Vagina (tissue), 2 donors: Measurements from ENCODE around the gene DNMBP. TPM values are rescaled to one million over a fixed set of nuclear protein-coding genes. Genes with fewer than 3 reads are reported as not detected.

Experiments
- DNase-seq, 2 donors: peaks; one replicate each; pipeline ENCODE4 v3.0.0-alpha.2; 2017; ENCODE audit errors: extremely low spot score in 2 of 2
- H3K27ac ChIP-seq: fragments of 200-600 bp; sonication (generic); one replicate; pipeline ENCODE4 v1.5.1; 2019
- H3K27me3 ChIP-seq: fragments of 200-600 bp; sonication (generic); one replicate; pipeline ENCODE4 v1.5.1; 2019
- H3K36me3 ChIP-seq, 2 donors: fragments of 200-600 bp; sonication (generic); one replicate each; pipeline ENCODE4 v1.5.1; 2017 to 2019
- H3K4me1 ChIP-seq: fragments of 200-600 bp; sonication (generic); one replicate; pipeline ENCODE4 v1.5.1; 2019
- H3K4me3 ChIP-seq, 2 donors: fragments of 200-600 bp; sonication (generic); 1 replicate in 1 of 2; 2 replicates in 1 of 2; pipeline ENCODE4 v1.5.1; 2016 to 2019
- H3K9me3 ChIP-seq: fragments of 200-600 bp; sonication (generic); one replicate; pipeline ENCODE4 v1.5.1; 2019
- CTCF ChIP-seq, 3 experiments: fragments of 450-650 bp in 2 of 3; fragments of 200-600 bp in 1 of 3; sonication (generic) in 1 of 3; IDR thresholded peaks; one replicate each; pipeline ENCODE4 v1.5.1; 2017 to 2019; ENCODE audit warnings: antibody characterized with exemption in 3 of 3, mild to moderate bottlenecking in 2 of 3, moderate library complexity in 2 of 3
- POLR2A ChIP-seq, 2 donors: fragments of 450-650 bp; IDR thresholded peaks; one replicate each; pipeline ENCODE4 v1.6.1; 2017; ENCODE audit warnings: antibody characterized with exemption in 2 of 2, mild to moderate bottlenecking in 2 of 2, moderate library complexity in 2 of 2
- POLR2AphosphoS5 ChIP-seq, 2 donors: sonication (generic); formaldehyde crosslinking; IDR thresholded peaks; one replicate each; pipeline ENCODE4 v1.9.0; 2017; ENCODE audit warnings: antibody characterized with exemption in 2 of 2, mild to moderate bottlenecking in 2 of 2, low read depth in 1 of 2; ENCODE audit not compliant: insufficient read depth in 1 of 2
- intact Hi-C: fragments of 100-400 bp; cut with DNase I; formaldehyde crosslinking; loops from one replicate; pipeline ENCODE4 v1.15.1; 2023
- total RNA-seq: library from RNA; depleted of rRNA; stranded (reverse); fragments of >200 nt; gene quantifications from one replicate; pipeline ENCODE4 v1.2.3, GENCODE V29; 2016

Gene DNMBP
- total RNA-seq, 1 donor from 2014 or later = 31.9 TPM

- peak overlapping the region; percentile 48 for H3K27ac ChIP-seq
- DNase-seq = no peak
- H3K4me3 ChIP-seq = no peak overlapping the region
Observed at GRCh38 chr10:99930731-99931550, 78.8 kb downstream of the DNMBP start.

GRCh38 chr10:99929360-99929759 lies 80.4 kb downstream of the DNMBP start:
- Histone ChIP-seq H3K4me3 (no peak overlapping the region), H3K9me3 (no peaks in the 10 kb centered on the region), H3K27me3 (no peaks in the 10 kb centered on the region), H3K27ac (no peak overlapping the region), H3K36me3 (peaks cover 0 to 3% of the 10 kb centered on the region in 2 donors), H3K4me1 (peaks cover 55% of the 10 kb centered on the region)
- TF ChIP-seq POLR2AphosphoS5 (IDR thresholded peaks at IDR 0.05; ENCODE audit: insufficient read depth in 1 of 2, low read depth in 1 of 2) (no peak), CTCF (IDR thresholded peaks at IDR 0.05) (no peak), POLR2A (IDR thresholded peaks at IDR 0.05) (no peak)
- no peak for DNase-seq
- intact Hi-C loops = no loop called here

More at GRCh38 chr10:99930731-99931550, 78.8 kb downstream of the DNMBP start:
- peaks cover 53% of the 10 kb centered on the region for H3K4me1 ChIP-seq
- TF ChIP-seq POLR2AphosphoS5 (IDR thresholded peaks at IDR 0.05; ENCODE audit: insufficient read depth in 1 of 2, low read depth in 1 of 2) (peak in 1 of 2 donors; percentile 39), POLR2A (IDR thresholded peaks at IDR 0.05) (no peak)
- no peaks in the 10 kb centered on the region for H3K9me3 ChIP-seq
- intact Hi-C loops = no loop called here
- no peaks in the 10 kb centered on the region for H3K27me3 ChIP-seq
- H3K36me3 ChIP-seq = peaks cover 0 to 3% of the 10 kb centered on the region in 2 donors

GRCh38 chr10:99927721-99928280 lies 81.9 kb downstream of the DNMBP start:
- no peak overlapping the region for H3K4me3 ChIP-seq
- peaks cover 0 to 3% of the 10 kb centered on the region in 2 donors for H3K36me3 ChIP-seq
- no peaks in the 10 kb centered on the region for H3K27me3 ChIP-seq
- H3K4me1 ChIP-seq = peaks cover 55% of the 10 kb centered on the region
- intact Hi-C loops = no loop called here
- DNase-seq = no peak
- H3K9me3 ChIP-seq = no peaks in the 10 kb centered on the region
- TF ChIP-seq POLR2AphosphoS5 (IDR thresholded peaks at IDR 0.05; ENCODE audit: insufficient read depth in 1 of 2, low read depth in 1 of 2) = no peak
- no peak for TF ChIP-seq CTCF (IDR thresholded peaks at IDR 0.05)
- TF ChIP-seq POLR2A (IDR thresholded peaks at IDR 0.05) = no peak
- no peak overlapping the region for H3K27ac ChIP-seq

GRCh38 chr10:99926925-99927720 lies 82.6 kb downstream of the DNMBP start:
- DNase-seq = no peak
- peaks cover 0 to 3% of the 10 kb centered on the region in 2 donors for H3K36me3 ChIP-seq
- no peak overlapping the region for H3K4me3 ChIP-seq
- no peaks in the 10 kb centered on the region for H3K27me3 ChIP-seq
- H3K9me3 ChIP-seq = no peaks in the 10 kb centered on the region
- no peak for TF ChIP-seq CTCF (IDR thresholded peaks at IDR 0.05)
- no peak for TF ChIP-seq POLR2A (IDR thresholded peaks at IDR 0.05)
- no peak for TF ChIP-seq POLR2AphosphoS5 (IDR thresholded peaks at IDR 0.05; ENCODE audit: insufficient read depth in 1 of 2, low read depth in 1 of 2)
- H3K27ac ChIP-seq = no peak overlapping the region
- intact Hi-C loops = no loop called here
- peaks cover 57% of the 10 kb centered on the region for H3K4me1 ChIP-seq

GRCh38 chr10:99924451-99925255 lies 85.1 kb downstream of the DNMBP start:
- no peak for TF ChIP-seq CTCF (IDR thresholded peaks at IDR 0.05)
- TF ChIP-seq POLR2A (IDR thresholded peaks at IDR 0.05) = no peak
- no peak for TF ChIP-seq POLR2AphosphoS5 (IDR thresholded peaks at IDR 0.05; ENCODE audit: insufficient read depth in 1 of 2, low read depth in 1 of 2)
- DNase-seq = no peak
- Histone ChIP-seq H3K36me3 (no peaks in the 10 kb centered on the region), H3K4me1 (peaks cover 50% of the 10 kb centered on the region), H3K27me3 (no peaks in the 10 kb centered on the region), H3K27ac (no peak overlapping the region), H3K9me3 (no peaks in the 10 kb centered on the region), H3K4me3 (no peak overlapping the region)
- intact Hi-C loops = no loop called here
